ENCODE measurements around the gene CD28. TPM values are rescaled to one million over a fixed set of nuclear protein-coding genes. Genes with fewer than 3 reads are reported as not detected.

CD28 gene
- polyA plus RNA-seq, 1 donor from 2014 or later = not detected

DNA sequence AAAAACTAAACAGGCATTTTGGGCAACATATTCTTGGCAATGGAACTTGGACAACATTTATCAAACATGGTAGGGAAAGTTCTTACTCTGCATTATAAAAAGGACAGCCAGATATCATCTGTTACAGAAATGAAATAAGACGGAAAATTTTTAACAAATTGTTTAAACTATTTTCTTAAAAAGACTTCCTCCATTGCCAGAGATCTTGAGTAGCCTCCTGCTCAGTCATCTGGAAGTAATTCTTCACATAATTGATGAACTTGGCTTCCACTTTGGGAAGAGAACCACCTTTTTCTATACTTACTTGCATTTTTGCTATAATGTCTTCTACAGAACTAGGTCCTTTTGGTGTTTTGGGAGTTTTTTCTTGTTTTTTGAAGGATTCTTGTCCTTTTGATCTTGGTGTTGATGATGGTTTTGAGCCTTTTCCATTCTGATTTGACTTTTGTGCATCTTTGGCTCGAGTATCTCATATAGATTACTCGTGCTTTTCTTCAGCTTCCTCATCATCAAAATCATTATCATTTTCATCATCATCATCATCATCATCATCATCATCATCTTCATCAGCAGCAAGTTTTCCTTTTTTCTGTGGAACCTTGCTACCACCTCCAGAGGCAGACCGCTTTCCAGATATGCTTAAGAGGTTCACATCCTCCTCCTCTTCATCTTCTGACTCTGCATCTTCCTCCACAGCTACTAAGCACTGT is 66.2 kb downstream of the CD28 start:
- no peaks in the 10 kb centered on the region for H3K36me3 ChIP-seq (ENCODE audit: insufficient read depth, low read length)
- no peaks in the 10 kb centered on the region for H3K27me3 ChIP-seq (ENCODE audit: insufficient read depth, low read depth, low read length)
- TF ChIP-seq TAF1 (IDR thresholded peaks at IDR 0.05; ENCODE audit: low read depth) = no peak
- TF ChIP-seq EP300 (conservative IDR thresholded peaks at IDR 0.05; ENCODE audit: poor library complexity, severe bottlenecking) = no peak
- TF ChIP-seq POLR2AphosphoS5 (IDR thresholded peaks at IDR 0.05) = no peak
- no peak for TF ChIP-seq MXI1 (conservative IDR thresholded peaks at IDR 0.05; ENCODE audit: poor library complexity, severe bottlenecking)
- no peak for TF ChIP-seq RAD21 (conservative IDR thresholded peaks at IDR 0.05)
- TF ChIP-seq EZH2 (IDR thresholded peaks at IDR 0.05; ENCODE audit: borderline replicate concordance, insufficient read depth, low read length, poor library complexity, severe bottlenecking) = no peak
- TF ChIP-seq, protein P1, sequence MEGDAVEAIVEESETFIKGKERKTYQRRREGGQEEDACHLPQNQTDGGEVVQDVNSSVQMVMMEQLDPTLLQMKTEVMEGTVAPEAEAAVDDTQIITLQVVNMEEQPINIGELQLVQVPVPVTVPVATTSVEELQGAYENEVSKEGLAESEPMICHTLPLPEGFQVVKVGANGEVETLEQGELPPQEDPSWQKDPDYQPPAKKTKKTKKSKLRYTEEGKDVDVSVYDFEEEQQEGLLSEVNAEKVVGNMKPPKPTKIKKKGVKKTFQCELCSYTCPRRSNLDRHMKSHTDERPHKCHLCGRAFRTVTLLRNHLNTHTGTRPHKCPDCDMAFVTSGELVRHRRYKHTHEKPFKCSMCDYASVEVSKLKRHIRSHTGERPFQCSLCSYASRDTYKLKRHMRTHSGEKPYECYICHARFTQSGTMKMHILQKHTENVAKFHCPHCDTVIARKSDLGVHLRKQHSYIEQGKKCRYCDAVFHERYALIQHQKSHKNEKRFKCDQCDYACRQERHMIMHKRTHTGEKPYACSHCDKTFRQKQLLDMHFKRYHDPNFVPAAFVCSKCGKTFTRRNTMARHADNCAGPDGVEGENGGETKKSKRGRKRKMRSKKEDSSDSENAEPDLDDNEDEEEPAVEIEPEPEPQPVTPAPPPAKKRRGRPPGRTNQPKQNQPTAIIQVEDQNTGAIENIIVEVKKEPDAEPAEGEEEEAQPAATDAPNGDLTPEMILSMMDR (IDR thresholded peaks at IDR 0.05; ENCODE audit: poor library complexity, severe bottlenecking) = no peak
- TF ChIP-seq, protein P2, sequence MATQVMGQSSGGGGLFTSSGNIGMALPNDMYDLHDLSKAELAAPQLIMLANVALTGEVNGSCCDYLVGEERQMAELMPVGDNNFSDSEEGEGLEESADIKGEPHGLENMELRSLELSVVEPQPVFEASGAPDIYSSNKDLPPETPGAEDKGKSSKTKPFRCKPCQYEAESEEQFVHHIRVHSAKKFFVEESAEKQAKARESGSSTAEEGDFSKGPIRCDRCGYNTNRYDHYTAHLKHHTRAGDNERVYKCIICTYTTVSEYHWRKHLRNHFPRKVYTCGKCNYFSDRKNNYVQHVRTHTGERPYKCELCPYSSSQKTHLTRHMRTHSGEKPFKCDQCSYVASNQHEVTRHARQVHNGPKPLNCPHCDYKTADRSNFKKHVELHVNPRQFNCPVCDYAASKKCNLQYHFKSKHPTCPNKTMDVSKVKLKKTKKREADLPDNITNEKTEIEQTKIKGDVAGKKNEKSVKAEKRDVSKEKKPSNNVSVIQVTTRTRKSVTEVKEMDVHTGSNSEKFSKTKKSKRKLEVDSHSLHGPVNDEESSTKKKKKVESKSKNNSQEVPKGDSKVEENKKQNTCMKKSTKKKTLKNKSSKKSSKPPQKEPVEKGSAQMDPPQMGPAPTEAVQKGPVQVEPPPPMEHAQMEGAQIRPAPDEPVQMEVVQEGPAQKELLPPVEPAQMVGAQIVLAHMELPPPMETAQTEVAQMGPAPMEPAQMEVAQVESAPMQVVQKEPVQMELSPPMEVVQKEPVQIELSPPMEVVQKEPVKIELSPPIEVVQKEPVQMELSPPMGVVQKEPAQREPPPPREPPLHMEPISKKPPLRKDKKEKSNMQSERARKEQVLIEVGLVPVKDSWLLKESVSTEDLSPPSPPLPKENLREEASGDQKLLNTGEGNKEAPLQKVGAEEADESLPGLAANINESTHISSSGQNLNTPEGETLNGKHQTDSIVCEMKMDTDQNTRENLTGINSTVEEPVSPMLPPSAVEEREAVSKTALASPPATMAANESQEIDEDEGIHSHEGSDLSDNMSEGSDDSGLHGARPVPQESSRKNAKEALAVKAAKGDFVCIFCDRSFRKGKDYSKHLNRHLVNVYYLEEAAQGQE (IDR thresholded peaks at IDR 0.05; ENCODE audit: borderline replicate concordance) = no peak
- no peak for TF ChIP-seq SMC3 (conservative IDR thresholded peaks at IDR 0.05; ENCODE audit: poor library complexity)
- H2AFZ ChIP-seq (ENCODE audit: low read depth, low read length) = no peak overlapping the region
- no peaks in the 10 kb centered on the region for H3K9me2 ChIP-seq (ENCODE audit: insufficient read depth, low read length)
- no peak overlapping the region for H3K4me3 ChIP-seq (ENCODE audit: low read length)
- no peaks in the 10 kb centered on the region for H3F3A ChIP-seq (ENCODE audit: insufficient read depth, low read length, poor library complexity, severe bottlenecking)
- H3K9me3 ChIP-seq (ENCODE audit: low read length) = no peaks in the 10 kb centered on the region
- no peak overlapping the region for H3K9ac ChIP-seq (ENCODE audit: low read length)
- H3K27ac ChIP-seq (ENCODE audit: low read length) = no peak overlapping the region
- H3K4me2 ChIP-seq (ENCODE audit: low read length) = no peak overlapping the region
- H4K20me1 ChIP-seq (ENCODE audit: insufficient read depth) = no peaks in the 10 kb centered on the region
- no peaks in the 10 kb centered on the region for H3K79me2 ChIP-seq (replicated peaks; ENCODE audit: insufficient read depth, low read length)

DNA sequence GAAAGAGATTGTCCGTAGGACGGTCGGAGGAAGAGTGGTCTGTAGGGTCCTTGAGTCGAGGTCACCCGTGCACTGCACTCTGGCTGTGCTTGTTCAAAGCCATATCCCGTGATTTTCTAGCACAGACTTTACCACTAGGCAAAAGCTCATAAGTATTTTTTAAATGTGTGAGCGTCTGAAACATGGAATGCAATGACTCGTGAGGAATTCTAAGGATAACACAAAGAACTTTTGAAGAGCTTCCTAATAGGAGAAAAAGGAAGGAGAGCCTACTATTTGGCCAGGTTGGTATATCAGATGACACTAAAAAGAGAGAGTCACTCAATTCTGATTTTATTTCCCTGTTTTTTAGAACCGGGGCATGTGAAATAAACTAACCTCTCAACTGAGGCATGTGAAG is 68.3 kb downstream of the CD28 start:
- no peaks in the 10 kb centered on the region for H3K27me3 ChIP-seq (ENCODE audit: insufficient read depth, low read depth, low read length)
- no peaks in the 10 kb centered on the region for H3K9me3 ChIP-seq (ENCODE audit: low read length)
- H3K9me2 ChIP-seq (ENCODE audit: insufficient read depth, low read length) = no peaks in the 10 kb centered on the region
- H3K4me3 ChIP-seq (ENCODE audit: low read length) = no peak overlapping the region
- no peaks in the 10 kb centered on the region for H3K36me3 ChIP-seq (ENCODE audit: insufficient read depth, low read length)
- H4K20me1 ChIP-seq (ENCODE audit: insufficient read depth) = no peaks in the 10 kb centered on the region
- TF ChIP-seq EP300 (conservative IDR thresholded peaks at IDR 0.05; ENCODE audit: poor library complexity, severe bottlenecking) = no peak
- no peak for TF ChIP-seq POLR2AphosphoS5 (IDR thresholded peaks at IDR 0.05)
- TF ChIP-seq, protein P2 (IDR thresholded peaks at IDR 0.05; ENCODE audit: borderline replicate concordance) = no peak
- TF ChIP-seq RAD21 (conservative IDR thresholded peaks at IDR 0.05) = no peak
- no peak for TF ChIP-seq SMC3 (conservative IDR thresholded peaks at IDR 0.05; ENCODE audit: poor library complexity)
- no peak for TF ChIP-seq EZH2 (IDR thresholded peaks at IDR 0.05; ENCODE audit: borderline replicate concordance, insufficient read depth, low read length, poor library complexity, severe bottlenecking)
- TF ChIP-seq, protein P1 (IDR thresholded peaks at IDR 0.05; ENCODE audit: poor library complexity, severe bottlenecking) = no peak
- no peak for TF ChIP-seq TAF1 (IDR thresholded peaks at IDR 0.05; ENCODE audit: low read depth)
- no peak for TF ChIP-seq MXI1 (conservative IDR thresholded peaks at IDR 0.05; ENCODE audit: poor library complexity, severe bottlenecking)
- H3K9ac ChIP-seq (ENCODE audit: low read length) = no peak overlapping the region
- no peak overlapping the region for H2AFZ ChIP-seq (ENCODE audit: low read depth, low read length)
- H3F3A ChIP-seq (ENCODE audit: insufficient read depth, low read length, poor library complexity, severe bottlenecking) = no peaks in the 10 kb centered on the region
- no peak overlapping the region for H3K27ac ChIP-seq (ENCODE audit: low read length)
- H3K79me2 ChIP-seq (replicated peaks; ENCODE audit: insufficient read depth, low read length) = no peaks in the 10 kb centered on the region
- no peak overlapping the region for H3K4me2 ChIP-seq (ENCODE audit: low read length)

All from neural cell (in vitro differentiated cells).